Measurements from ENCODE around the gene NTRK2.

Gene NTRK2

GRCh38 chr9:84669288-84670137 lies at the start of gene NTRK2:
Gene NTRK2, plus strand, starts transcription at chr9:84669729. Its CDS starts 1,020 bp downstream, at chr9:84670749.
- no peak for FAIRE-seq

GRCh38 chr9:84620338-84620737 lies 49.2 kb upstream of the NTRK2 start:
- FAIRE-seq, result no peak

DNA sequence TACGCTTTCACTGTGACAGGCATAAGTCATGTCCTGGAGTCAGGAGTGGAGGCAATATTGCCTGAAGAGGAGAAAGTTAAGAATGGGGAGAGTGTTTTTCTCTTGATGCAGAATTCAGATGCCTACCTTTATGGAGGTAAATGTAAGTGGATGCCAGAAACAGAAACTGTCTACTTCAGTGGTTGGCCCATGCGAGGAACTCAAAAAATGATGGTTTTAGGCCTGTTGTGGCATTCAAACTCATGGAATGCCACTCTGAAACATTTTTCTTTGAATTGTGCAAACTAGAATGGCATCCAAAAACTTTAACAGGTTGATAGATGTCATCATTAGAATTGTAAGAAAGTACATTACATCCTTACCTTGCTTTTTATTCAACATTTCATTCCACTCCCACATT lies 47.7 kb upstream of the NTRK2 start:
- FAIRE-seq, result no peak

DNA sequence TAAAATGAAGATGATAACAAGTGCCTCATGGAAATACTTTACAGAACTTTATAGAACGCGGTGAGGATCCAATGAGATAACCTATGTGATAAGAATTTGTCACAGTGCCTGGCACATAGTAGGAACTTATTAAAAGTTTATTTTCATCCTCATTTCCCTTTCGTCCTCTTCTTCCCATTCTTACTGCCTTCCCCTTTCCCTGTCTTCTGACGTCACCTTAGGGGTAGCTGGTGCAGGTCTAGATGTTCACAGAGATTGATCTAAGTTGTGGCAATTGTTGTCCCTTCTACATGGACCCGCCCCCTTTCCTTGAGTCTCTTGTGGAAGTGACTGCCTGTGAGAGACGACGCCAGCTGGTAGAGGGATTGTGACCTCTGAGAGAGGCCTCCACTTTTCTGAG lies 46.5 kb upstream of the NTRK2 start:
- FAIRE-seq, result no peak

- FAIRE-seq, result no peak
Measured at GRCh38 chr9:84636436-84636835, 33.1 kb upstream of the NTRK2 start.

DNA sequence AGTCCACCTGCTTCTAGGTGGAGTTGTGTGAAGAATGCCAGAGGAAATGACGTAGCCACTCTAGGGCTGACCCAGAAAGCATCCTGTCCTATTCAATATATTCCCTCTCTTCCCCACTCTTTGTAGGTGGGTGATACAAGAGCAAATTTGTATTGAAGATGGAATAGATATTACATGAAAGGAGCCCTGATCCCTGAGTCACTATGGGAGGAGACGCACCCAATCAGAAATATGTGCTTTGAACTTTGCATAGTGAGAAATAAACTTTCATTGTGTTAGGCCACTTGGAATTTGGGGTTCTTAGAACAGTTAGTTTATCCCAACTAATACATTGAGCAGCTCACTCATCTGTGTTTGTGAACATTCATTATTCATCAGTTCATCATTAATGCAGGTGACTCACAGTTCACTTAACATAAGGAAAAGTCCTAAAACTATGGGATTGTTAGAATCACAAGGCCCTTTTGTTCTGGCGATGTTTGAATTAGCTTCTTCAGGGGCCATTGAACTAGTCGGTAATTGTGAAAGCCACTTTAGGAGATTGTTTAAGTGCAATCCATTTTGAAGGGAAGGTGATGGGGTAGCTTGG lies 26.9 kb upstream of the NTRK2 start:
- no peak for FAIRE-seq

GRCh38 chr9:84647699-84648098 lies 21.8 kb upstream of the NTRK2 start:
- FAIRE-seq, result no peak

GRCh38 chr9:84652496-84653120 lies 16.9 kb upstream of the NTRK2 start:
- FAIRE-seq, result no peak

DNA sequence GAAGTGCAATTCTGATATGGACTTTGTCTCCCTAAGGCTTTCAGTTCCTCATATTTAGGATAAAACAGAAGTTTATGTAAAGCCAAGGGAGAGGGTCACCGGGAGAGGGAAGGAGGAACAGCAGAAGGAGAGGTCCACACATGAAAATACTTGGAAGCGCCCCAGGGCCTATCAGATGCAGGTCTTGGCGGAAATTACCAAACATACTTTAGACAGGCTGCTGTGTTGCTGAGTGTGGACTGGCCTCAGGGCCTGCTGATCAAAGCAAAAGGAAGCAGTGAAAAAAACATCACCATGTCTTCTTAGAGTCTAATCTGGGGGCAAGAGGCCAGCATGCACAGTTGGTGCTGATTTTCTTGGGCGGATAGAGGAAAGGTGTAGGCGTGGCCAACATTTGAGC lies 14.1 kb upstream of the NTRK2 start:
- FAIRE-seq, result no peak

DNA sequence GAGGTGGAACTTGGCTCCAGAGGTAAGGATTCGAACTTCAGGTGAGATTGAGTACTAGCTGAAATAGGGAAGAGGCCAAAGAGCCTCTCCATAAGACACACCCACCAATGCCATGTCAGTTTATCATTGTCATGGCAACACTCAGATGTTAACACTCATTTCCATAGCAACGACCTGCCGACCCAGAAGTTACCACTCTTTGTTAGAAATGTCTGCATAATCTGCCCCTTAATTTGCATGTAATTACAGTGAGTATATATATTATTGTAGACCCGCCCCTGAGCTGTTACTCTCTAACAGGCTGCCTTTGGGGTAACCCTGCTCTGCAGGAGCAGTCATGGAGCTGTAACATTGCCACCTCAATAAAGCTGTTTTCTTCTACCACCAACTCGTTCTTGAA lies 10.2 kb upstream of the NTRK2 start:
- FAIRE-seq, result no peak

GRCh38 chr9:84659773-84660172 lies 9.8 kb upstream of the NTRK2 start:
- no peak for FAIRE-seq

DNA sequence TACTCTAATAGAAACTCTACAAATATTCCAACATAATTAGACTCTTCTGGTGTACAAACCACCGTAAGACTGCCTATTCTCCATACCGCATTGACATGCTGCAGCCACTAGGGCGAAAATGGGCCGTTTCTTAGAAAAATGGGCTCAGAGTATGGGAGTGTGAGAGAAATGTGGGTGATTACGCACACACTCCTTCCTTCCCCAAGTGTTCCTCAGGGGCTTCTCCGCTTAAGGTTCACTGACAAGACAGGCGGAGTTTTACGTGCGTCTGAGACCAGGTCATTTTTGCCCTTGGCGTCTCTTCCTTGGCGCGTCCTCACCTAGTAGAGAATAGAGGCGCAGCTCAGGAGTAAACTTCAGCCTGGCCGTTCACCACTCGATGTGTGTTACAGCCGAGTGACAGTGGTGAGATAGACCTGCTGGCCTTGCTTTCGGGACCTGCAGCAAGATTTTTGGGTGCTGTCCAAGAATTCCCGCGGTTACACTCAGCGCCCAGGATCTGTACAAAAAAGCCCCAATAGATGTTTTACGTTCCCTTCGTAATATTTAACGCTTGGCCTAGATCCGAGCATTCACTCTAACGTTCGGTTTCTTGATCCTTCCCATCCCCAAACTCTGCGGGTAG lies 1.8 kb upstream of the NTRK2 start:
- FAIRE-seq, result no peak

DNA sequence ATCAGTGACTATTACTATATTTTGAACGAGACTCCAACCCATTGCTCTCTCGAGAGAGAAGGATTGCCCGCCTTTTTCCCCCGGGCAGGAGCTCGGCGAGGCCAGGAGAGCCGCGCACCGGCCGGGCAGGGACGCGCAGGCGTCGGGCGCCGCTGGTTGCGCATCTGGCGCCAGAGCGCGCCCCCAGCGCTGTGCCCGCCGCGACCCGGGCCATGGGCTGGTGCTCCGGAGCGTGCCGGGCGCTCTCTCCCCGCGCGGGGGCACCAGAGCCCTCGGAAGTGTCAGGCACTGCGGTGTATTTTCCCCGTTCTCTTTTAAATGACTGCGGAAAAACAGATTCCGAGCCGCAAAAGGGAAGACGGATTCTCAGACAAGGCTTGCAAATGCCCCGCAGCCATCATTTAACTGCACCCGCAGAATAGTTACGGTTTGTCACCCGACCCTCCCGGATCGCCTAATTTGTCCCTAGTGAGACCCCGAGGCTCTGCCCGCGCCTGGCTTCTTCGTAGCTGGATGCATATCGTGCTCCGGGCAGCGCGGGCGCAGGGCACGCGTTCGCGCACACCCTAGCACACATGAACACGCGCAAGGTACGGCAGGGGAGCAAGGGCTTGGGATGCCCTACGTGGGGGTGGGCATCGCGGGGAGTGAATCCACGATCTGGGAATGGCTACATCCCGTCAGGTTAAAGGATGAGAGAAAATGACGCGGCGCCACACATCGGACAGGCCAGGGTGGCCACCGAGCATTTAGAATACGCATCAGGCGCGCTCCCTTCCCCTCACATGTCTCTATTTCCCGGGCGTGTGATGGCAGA lies 1.1 kb upstream of the NTRK2 start:
- no peak for FAIRE-seq

GRCh38 chr9:84669013-84669287 lies 579 bp upstream of the NTRK2 start:
- FAIRE-seq, result no peak

DNA sequence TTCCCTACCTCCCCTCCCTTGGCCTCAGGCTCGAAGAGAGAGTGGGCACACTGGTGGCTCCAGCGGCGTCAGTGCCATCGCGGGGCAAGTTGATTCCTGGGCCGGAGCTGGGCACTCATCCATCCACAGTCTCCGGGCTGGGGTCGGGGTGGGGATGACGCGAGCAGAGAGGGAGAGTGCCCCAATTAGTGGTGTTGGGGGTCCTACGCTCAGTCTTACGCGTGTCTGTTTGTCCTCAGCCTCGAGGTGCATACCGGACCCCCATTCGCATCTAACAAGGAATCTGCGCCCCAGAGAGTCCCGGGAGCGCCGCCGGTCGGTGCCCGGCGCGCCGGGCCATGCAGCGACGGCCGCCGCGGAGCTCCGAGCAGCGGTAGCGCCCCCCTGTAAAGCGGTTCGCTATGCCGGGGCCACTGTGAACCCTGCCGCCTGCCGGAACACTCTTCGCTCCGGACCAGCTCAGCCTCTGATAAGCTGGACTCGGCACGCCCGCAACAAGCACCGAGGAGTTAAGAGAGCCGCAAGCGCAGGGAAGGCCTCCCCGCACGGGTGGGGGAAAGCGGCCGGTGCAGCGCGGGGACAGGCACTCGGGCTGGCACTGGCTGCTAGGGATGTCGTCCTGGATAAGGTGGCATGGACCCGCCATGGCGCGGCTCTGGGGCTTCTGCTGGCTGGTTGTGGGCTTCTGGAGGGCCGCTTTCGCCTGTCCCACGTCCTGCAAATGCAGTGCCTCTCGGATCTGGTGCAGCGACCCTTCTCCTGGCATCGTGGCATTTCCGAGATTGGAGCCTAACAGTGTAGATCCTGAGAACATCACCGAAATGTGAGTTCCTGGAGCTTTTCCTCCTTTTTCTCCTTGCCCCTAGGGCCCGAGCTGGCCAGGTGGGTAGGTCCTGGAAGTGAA lies 861 bp downstream of the NTRK2 start:
- no peak for FAIRE-seq

DNA sequence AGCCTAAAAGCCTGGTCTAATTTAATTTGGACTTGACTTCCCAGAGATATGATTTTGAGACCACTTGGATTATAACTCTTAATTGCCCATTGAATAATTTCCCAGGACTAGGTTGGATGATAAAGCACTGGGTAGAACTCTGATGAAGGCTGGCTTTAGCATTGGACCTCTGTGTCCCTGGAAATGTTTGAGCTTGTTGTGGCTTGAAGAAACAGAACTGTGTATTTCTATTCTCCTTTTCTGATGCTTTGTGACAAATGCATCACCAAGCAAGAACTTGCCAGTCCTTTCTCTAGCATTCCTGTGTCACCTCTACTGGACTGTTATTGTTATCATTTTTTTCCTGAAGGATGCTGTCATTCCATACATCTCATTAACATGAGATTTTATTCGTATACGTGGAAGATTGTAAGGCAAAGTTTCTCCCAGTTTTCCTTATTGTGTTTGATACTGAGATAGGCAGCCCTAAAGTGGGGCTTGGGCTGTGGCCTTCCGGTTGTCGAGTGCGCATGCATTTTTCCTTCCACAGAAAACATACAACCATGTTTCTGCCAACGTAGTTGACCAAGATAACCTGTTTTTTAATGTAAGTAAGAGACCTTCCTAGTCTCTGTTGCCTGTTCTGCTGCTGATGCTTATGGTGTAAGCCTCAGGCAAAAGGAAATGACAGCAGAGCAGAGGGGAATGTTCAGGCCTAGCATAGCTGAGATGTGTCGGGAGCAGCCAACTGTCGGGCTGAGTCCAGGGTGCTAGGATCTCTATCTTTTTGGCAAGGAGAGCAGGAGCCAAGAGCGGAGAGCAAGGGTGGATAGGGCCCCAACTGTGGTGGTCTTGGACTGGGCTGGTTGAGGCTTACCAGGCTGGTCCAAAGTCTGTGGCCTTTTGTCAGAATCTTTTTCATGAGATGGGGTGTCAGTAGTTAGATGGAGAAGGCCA lies 2.3 kb downstream of the NTRK2 start:
- FAIRE-seq, result no peak

GRCh38 chr9:84673806-84674205 lies 4.3 kb downstream of the NTRK2 start:
- no peak for FAIRE-seq

GRCh38 chr9:84677080-84677479 lies 7.6 kb downstream of the NTRK2 start:
- FAIRE-seq, result no peak

DNA sequence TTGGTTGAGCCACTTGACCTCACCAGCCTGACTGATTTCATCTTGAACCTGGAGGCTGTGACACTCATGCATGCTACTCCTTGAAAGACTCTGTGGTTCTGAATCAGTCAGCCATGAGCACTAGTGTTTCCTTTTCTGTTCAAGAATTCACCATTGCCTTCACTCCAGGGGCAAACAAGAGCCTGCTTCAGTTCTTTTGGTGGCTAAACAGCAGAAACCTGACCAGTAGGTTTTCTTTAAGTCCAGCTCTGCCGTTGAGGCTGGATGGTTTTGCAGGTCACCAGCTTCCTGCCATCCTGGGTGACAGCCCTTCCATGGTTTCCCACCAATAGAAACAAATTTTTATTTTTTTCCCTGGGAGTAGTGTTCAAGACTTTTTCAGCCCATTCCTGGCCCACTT lies 10.0 kb downstream of the NTRK2 start:
- FAIRE-seq, result no peak

- no peak for FAIRE-seq
Measured at GRCh38 chr9:84681516-84682285, 12.2 kb downstream of the NTRK2 start.
